ENCODE data around the gene TOX3.

Gene TOX3

DNA sequence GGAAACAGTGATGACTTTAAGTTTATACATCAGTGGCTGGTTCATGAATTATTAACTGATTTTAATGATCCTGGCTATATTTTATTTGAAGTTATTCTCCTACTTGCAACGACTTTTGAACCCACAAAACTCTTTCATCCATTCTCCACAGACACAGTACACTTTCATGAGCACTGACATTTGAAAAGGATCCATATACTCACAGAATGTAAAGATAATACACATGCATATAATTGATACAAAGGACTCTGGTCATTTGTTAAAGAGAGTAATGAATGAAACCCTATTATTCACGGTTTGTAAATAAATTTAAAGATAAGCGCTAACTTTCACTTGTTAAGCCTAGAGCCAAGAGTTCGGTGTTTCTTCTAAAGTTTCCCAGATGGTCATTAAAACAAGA, 3.3 kb downstream of the TOX3 start:
- Histone ChIP-seq H3K4me3 (ENCODE audit: low read depth in 1 of 2, low read length in 1 of 2) (no peak overlapping the region), H3K9me3 (no peaks in the 10 kb centered on the region), H3K27ac (no peak overlapping the region), H3K27me3 (peaks cover 66% of the 10 kb centered on the region), H3K4me1 (ENCODE audit: control insufficient read depth in 1 of 2, insufficient read depth in 1 of 2, low read depth in 1 of 2, low read length in 1 of 2) (no peaks in the 10 kb centered on the region), H3K36me3 (no peaks in the 10 kb centered on the region)
- TF ChIP-seq, protein P1, sequence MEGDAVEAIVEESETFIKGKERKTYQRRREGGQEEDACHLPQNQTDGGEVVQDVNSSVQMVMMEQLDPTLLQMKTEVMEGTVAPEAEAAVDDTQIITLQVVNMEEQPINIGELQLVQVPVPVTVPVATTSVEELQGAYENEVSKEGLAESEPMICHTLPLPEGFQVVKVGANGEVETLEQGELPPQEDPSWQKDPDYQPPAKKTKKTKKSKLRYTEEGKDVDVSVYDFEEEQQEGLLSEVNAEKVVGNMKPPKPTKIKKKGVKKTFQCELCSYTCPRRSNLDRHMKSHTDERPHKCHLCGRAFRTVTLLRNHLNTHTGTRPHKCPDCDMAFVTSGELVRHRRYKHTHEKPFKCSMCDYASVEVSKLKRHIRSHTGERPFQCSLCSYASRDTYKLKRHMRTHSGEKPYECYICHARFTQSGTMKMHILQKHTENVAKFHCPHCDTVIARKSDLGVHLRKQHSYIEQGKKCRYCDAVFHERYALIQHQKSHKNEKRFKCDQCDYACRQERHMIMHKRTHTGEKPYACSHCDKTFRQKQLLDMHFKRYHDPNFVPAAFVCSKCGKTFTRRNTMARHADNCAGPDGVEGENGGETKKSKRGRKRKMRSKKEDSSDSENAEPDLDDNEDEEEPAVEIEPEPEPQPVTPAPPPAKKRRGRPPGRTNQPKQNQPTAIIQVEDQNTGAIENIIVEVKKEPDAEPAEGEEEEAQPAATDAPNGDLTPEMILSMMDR (IDR thresholded peaks at IDR 0.05), result no peak

DNA sequence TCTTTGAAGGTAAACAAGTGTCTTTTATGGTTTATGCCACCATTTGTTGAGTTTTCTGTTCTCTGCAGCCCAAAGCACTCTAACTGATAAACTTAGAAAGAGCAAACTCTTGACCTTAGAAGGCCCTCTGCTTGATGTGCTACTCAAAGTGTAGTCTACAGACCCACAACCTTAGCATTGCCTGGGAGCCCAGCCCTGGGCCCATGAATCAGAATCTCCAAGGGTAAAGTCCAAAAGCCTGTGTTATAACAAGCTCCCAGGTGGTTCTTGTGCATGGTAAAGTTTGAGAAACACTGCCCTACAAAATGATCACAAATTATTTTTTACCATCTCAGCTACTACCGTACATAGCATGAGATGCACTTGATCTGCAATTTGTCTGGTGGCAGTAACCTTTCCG, 6.0 kb downstream of the TOX3 start:
- Histone ChIP-seq H3K4me1 (ENCODE audit: control insufficient read depth in 1 of 2, insufficient read depth in 1 of 2, low read depth in 1 of 2, low read length in 1 of 2) (no peaks in the 10 kb centered on the region), H3K27ac (no peak overlapping the region), H3K4me3 (ENCODE audit: low read depth in 1 of 2, low read length in 1 of 2) (no peak overlapping the region), H3K27me3 (peaks cover 39% of the 10 kb centered on the region), H3K9me3 (no peaks in the 10 kb centered on the region), H3K36me3 (no peaks in the 10 kb centered on the region)
- TF ChIP-seq, protein P1 (IDR thresholded peaks at IDR 0.05), result no peak

DNA sequence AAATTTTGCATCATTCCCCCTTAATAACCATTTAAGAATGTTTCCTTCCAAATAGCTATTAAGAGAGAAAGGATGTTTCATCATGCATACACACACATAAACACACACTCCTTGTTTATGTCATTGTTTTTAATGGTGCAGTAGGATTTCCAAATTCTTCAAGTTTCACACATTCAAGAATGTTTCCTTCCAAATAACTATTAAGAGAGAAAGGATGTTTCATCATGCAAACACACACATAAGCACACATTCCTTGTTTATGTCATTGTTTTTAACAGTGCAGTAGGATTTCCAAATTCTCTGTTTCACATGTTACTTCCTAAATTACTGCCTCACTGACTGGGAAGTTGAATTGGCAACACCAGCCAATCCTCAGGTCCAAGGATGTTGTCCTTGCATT, 7.8 kb downstream of the TOX3 start:
- Histone ChIP-seq H3K27ac (no peak overlapping the region), H3K4me1 (ENCODE audit: control insufficient read depth in 1 of 2, insufficient read depth in 1 of 2, low read depth in 1 of 2, low read length in 1 of 2) (no peaks in the 10 kb centered on the region), H3K27me3 (peaks cover 22% of the 10 kb centered on the region), H3K4me3 (ENCODE audit: low read depth in 1 of 2, low read length in 1 of 2) (no peak overlapping the region), H3K9me3 (no peaks in the 10 kb centered on the region), H3K36me3 (no peaks in the 10 kb centered on the region)
- TF ChIP-seq, protein P1 (IDR thresholded peaks at IDR 0.05), result no peak

DNA sequence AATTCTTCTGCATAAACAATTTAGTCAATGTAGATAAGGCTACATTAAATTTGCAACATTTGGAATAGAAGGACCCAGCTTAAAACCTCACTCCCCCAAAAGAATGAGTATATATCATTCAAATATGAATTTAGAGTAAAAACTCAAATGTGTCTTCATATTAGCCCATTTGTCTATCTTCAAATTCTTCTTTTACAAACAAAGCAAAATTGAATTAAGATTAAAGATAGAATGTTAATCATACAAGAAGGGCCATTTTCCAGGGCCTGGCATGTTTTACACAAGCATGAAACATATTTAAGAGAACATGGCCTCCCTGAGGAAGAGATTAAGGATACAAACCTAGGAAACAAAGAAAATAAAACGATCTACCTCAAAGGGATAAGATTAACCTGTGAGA, 8.4 kb downstream of the TOX3 start:
- Histone ChIP-seq H3K4me3 (ENCODE audit: low read depth in 1 of 2, low read length in 1 of 2) (no peak overlapping the region), H3K27me3 (peaks cover 15% of the 10 kb centered on the region), H3K9me3 (no peaks in the 10 kb centered on the region), H3K27ac (no peak overlapping the region), H3K36me3 (no peaks in the 10 kb centered on the region), H3K4me1 (ENCODE audit: control insufficient read depth in 1 of 2, insufficient read depth in 1 of 2, low read depth in 1 of 2, low read length in 1 of 2) (no peaks in the 10 kb centered on the region)
- TF ChIP-seq, protein P1 (IDR thresholded peaks at IDR 0.05), result no peak

DNA sequence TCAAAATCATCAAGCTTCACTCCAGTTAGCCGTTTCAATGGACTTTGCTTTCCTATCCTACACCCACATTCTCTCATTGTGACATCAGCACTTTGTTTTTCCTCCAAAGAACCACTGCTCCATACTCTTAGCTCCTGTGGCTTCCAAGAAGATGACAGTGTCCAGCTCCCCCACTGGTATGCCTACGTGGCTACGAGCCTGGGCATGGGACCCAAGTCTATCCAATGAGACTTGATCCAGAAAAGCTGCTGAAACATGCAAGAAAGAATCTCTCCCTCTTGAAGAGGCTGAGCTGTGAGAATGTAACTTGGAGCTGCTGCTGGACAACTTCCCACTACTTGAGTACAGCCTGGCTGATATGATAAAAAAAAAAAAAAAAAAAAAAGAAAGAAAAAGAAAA, 9.4 kb downstream of the TOX3 start:
- peaks cover 5% of the 10 kb centered on the region for H3K27me3 ChIP-seq
- no peaks in the 10 kb centered on the region for H3K4me1 ChIP-seq (ENCODE audit: control insufficient read depth in 1 of 2, insufficient read depth in 1 of 2, low read depth in 1 of 2, low read length in 1 of 2)
- TF ChIP-seq, protein P1 (IDR thresholded peaks at IDR 0.05), result no peak
- no peak overlapping the region for H3K4me3 ChIP-seq (ENCODE audit: low read depth in 1 of 2, low read length in 1 of 2)
- H3K27ac ChIP-seq, result no peak overlapping the region
- no peaks in the 10 kb centered on the region for H3K9me3 ChIP-seq
- H3K36me3 ChIP-seq, result no peaks in the 10 kb centered on the region

DNA sequence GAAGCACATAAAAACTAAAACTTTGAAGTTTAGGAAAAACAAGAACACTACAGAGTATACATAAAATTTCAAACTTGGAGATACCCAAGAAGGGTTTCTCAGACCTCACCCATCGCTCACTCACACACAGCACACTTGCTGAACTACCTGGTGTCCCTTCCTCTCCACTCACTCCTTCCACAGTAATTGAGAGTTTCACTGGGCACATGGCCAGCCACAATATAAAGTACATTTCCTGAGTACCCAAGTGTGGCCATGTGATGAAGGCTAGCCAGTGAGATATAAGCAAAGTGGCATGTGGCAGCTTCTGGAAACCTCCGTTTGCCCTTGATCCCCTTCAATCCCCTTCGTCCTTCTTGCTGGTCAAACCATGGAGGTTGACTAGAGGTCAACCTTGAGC, 11.9 kb downstream of the TOX3 start:
- no peaks in the 10 kb centered on the region for H3K36me3 ChIP-seq
- TF ChIP-seq, protein P1 (IDR thresholded peaks at IDR 0.05), result no peak
- no peaks in the 10 kb centered on the region for H3K4me1 ChIP-seq (ENCODE audit: control insufficient read depth in 1 of 2, insufficient read depth in 1 of 2, low read depth in 1 of 2, low read length in 1 of 2)
- no peak overlapping the region for H3K27ac ChIP-seq
- no peaks in the 10 kb centered on the region for H3K9me3 ChIP-seq
- H3K27me3 ChIP-seq, result no peaks in the 10 kb centered on the region
- H3K4me3 ChIP-seq (ENCODE audit: low read depth in 1 of 2, low read length in 1 of 2), result no peak overlapping the region
